HepG2 (cell line): ENCODE data around the gene NAA38. TPM values are rescaled to one million over a fixed set of nuclear protein-coding genes. Genes with fewer than 3 reads are reported as not detected.

Experiments
- ATF7 ChIP-seq, 2 experiments: fragments of 450-650 bp in 1 of 2; sonication (generic) in 1 of 2; formaldehyde crosslinking in 1 of 2; IDR thresholded peaks; 2 replicates each; pipeline versions ENCODE4 v1.4.0 to v1.6.1; 2016 to 2020; ENCODE audit warnings: antibody characterized with exemption in 1 of 2, mild to moderate bottlenecking in 1 of 2, missing genetic modification reagents in 1 of 2
- CC2D1A ChIP-seq: sonication (generic); formaldehyde crosslinking; IDR thresholded peaks from 2 replicates; pipeline ENCODE4 v1.8.1; 2023; ENCODE audit warnings: mild to moderate bottlenecking, missing genetic modification reagents
- HDAC2 ChIP-seq: sonication (generic); formaldehyde crosslinking; IDR thresholded peaks from 2 replicates; pipeline ENCODE4 v1.4.0; 2020; ENCODE audit warnings: missing genetic modification reagents
- JARID2 ChIP-seq: sonication (generic); formaldehyde crosslinking; IDR thresholded peaks from 2 replicates; pipeline ENCODE4 v1.8.1; 2023; ENCODE audit warnings: missing genetic modification reagents, inconsistent platforms; ENCODE audit not compliant: insufficient replicate concordance
- KAT8 ChIP-seq: IDR thresholded peaks from 2 replicates; pipeline ENCODE4 v1.6.1; 2016; ENCODE audit warnings: missing genetic modification reagents, missing compliant biosample characterization
- MIER3 ChIP-seq: IDR thresholded peaks from 2 replicates; pipeline ENCODE4 v1.6.1; 2016; ENCODE audit warnings: missing compliant biosample characterization, borderline replicate concordance
- NONO ChIP-seq, 2 experiments: fragments of 450-650 bp in 1 of 2; sonication (generic) in 1 of 2; formaldehyde crosslinking in 1 of 2; IDR thresholded peaks in 1 of 2; conservative IDR thresholded peaks in 1 of 2; 2 replicates each; pipeline versions ENCODE4 v1.6.1 to v1.8.0; 2017 to 2022; ENCODE audit warnings: mild to moderate bottlenecking in 1 of 2, missing genetic modification reagents in 1 of 2, moderate library complexity in 1 of 2
- SETDB1 ChIP-seq: sonication (generic); formaldehyde crosslinking; IDR thresholded peaks from 2 replicates; pipeline ENCODE4 v1.5.1; 2020; ENCODE audit warnings: missing genetic modification reagents, mild to moderate bottlenecking, borderline replicate concordance
- SP2 ChIP-seq: sonication (generic); formaldehyde crosslinking; IDR thresholded peaks from 2 replicates; pipeline ENCODE4 v1.5.1; 2020; ENCODE audit warnings: mild to moderate bottlenecking, missing genetic modification reagents
- SRSF4 ChIP-seq: fragments of 200-400 bp; formaldehyde crosslinking; IDR thresholded peaks from one replicate; pipeline ENCODE4 v1.6.1; 2018; ENCODE audit warnings: mild to moderate bottlenecking, low read depth, low read length, moderate library complexity; ENCODE audit not compliant: poor library complexity, severe bottlenecking
- TBX3 ChIP-seq: fragments of 450-650 bp; IDR thresholded peaks from 2 replicates; pipeline ENCODE4 v1.6.1; 2017; ENCODE audit warnings: antibody characterized with exemption, mild to moderate bottlenecking, inconsistent platforms, borderline replicate concordance
- WIZ ChIP-seq: sonication (generic); formaldehyde crosslinking; IDR thresholded peaks from 2 replicates; pipeline ENCODE4 v1.5.1; 2020; ENCODE audit warnings: mild to moderate bottlenecking, missing genetic modification reagents
- ZNF329 ChIP-seq: sonication (generic); formaldehyde crosslinking; IDR thresholded peaks from 2 replicates; pipeline ENCODE4 v1.9.0; 2021; ENCODE audit warnings: low read depth, mild to moderate bottlenecking, missing genetic modification reagents
- ZNF484 ChIP-seq: sonication (generic); formaldehyde crosslinking; IDR thresholded peaks from 2 replicates; pipeline ENCODE4 v1.5.1; 2020; ENCODE audit warnings: mild to moderate bottlenecking, low read depth, missing genetic modification reagents, borderline replicate concordance
- ZNF567 ChIP-seq: sonication (generic); formaldehyde crosslinking; IDR thresholded peaks from 2 replicates; pipeline ENCODE4 v1.8.1; 2023; ENCODE audit warnings: mild to moderate bottlenecking, missing genetic modification reagents, borderline replicate concordance
- ZNF569 ChIP-seq: sonication (generic); formaldehyde crosslinking; IDR thresholded peaks from 2 replicates; pipeline ENCODE4 v1.5.0; 2020; ENCODE audit warnings: mild to moderate bottlenecking, missing genetic modification reagents, moderate library complexity, borderline replicate concordance
- ZNF607 ChIP-seq: sonication (generic); formaldehyde crosslinking; IDR thresholded peaks from 2 replicates; pipeline ENCODE4 v1.5.1; 2020; ENCODE audit warnings: missing genetic modification reagents, mild to moderate bottlenecking, borderline replicate concordance
- ZSCAN29 ChIP-seq: sonication (generic); formaldehyde crosslinking; conservative IDR thresholded peaks from 2 replicates; pipeline ENCODE4 v1.4.0; 2020; ENCODE audit warnings: mild to moderate bottlenecking, missing genetic modification reagents
- polyA plus RNA-seq, 8 experiments: library from polyadenylated mRNA; depleted of rRNA in 3 of 8; stranded (reverse) in 7 of 8; unstranded in 1 of 8; fragments of >200 nt; fragmentation: Illumina TruSeq in 4 of 8; extraction: Trizol in 4 of 8; gene quantifications; 2 replicates each; pipeline versions ENCODE4 v1.2.1 to v1.2.3, GENCODE V29; 2011 to 2016; ENCODE audit warnings: low read depth in 4 of 8, missing spikeins in 1 of 8, mixed read lengths in 1 of 8; ENCODE audit not compliant: insufficient read depth in 1 of 8
- total RNA-seq, 5 experiments: library from RNA; depleted of rRNA; stranded (reverse); fragments of >200 nt; fragmentation: Illumina TruSeq; extraction: Trizol; gene quantifications; 2 replicates each; pipeline ENCODE4 v1.2.3, GENCODE V29; 2016; ENCODE audit warnings: low read depth in 1 of 5
- TF ChIP-seq, protein P1 (sequence below): sonication (generic); formaldehyde crosslinking; IDR thresholded peaks from 2 replicates; pipeline ENCODE4 v1.4.0; 2020; ENCODE audit warnings: mild to moderate bottlenecking, missing genetic modification reagents
- TF ChIP-seq, protein P2 (sequence below): sonication (generic); formaldehyde crosslinking; IDR thresholded peaks from 2 replicates; pipeline ENCODE4 v1.5.0; 2020; ENCODE audit warnings: mild to moderate bottlenecking, missing genetic modification reagents, moderate library complexity
- TF ChIP-seq, protein P3 (sequence below): fragments of 450-650 bp; IDR thresholded peaks from 2 replicates; pipeline ENCODE4 v1.6.1; 2016
- TF ChIP-seq, protein P4 (sequence below): sonication (generic); formaldehyde crosslinking; IDR thresholded peaks from 2 replicates; pipeline ENCODE4 v1.8.1; 2023; ENCODE audit warnings: mild to moderate bottlenecking, moderate library complexity, missing genetic modification reagents
- TF ChIP-seq, protein P5 (sequence below): sonication (generic); formaldehyde crosslinking; IDR thresholded peaks from 2 replicates; pipeline ENCODE4 v1.8.1; 2023; ENCODE audit warnings: mild to moderate bottlenecking, missing genetic modification reagents

The NAA38 gene
- total and polyA plus RNA-seq, 2 of the 13 experiments (the other 11 are each of a cell fraction or from before 2014, with no cell fraction given) = 46.9 to 91.6 TPM

DNA sequence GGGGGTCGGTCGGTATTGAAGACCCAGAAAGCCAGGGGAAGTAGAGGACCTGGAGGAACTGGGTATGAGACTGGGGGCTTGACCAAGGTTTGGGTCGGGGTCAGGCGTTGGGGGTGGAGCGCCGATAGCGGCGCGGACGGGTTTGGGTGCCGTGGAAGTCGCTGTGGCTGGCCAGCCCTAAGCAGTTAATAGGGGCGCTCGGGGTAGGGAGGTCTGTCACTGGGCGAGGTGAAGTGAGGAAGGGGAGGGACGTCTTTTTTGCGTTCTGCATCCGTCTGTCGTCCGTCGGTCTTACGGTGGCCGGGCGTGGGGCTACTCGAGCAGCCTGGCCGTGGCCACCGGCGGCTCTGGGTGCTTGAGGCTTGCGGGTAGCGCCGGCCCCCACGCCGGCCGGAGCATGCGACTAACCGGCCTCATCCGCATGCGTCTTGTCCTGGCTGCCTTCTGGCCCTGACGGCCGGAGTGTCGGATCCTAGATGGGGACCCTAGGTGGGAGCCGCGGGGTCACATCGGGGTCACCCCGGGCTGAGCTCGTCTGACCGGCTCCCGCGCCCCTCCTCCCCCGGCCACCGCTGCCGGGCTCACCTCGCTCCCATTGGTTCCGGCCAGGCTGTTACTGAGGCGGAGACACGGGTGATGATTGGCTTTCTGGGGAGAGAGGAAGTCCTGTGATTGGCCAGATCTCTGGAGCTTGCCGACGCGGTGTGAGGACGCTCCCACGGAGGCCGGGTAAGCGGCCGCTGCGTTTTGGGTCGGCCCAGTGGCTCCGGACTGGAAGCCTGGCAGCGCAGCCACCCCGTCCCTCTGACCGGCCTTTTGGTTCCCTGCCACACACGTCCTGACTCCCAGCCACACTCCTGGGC is 12.8 kb downstream of the NAA38 start (continued):
- TF ChIP-seq NONO (IDR thresholded peaks at IDR 0.05) = no peak
- TF ChIP-seq NONO (CRISPR knock-in tag; conservative IDR thresholded peaks at IDR 0.05) = no peak
- peak; percentile 11 for TF ChIP-seq JARID2 (CRISPR knock-in tag)
- TF ChIP-seq, protein P1, sequence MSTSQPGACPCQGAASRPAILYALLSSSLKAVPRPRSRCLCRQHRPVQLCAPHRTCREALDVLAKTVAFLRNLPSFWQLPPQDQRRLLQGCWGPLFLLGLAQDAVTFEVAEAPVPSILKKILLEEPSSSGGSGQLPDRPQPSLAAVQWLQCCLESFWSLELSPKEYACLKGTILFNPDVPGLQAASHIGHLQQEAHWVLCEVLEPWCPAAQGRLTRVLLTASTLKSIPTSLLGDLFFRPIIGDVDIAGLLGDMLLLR (CRISPR knock-in tag) = no peak
- peak; percentile 39; the same call in 1 of the 2 replicates for TF ChIP-seq ZNF607
- no peak for TF ChIP-seq ZSCAN29 (CRISPR knock-in tag)
- no peak for TF ChIP-seq ATF7 (IDR thresholded peaks at IDR 0.05)
- TF ChIP-seq ATF7 (CRISPR knock-in tag; IDR thresholded peaks at IDR 0.05) = no peak
- 0 out of 2 replicates have a peak, but pooled peaks have one; percentile 49 for TF ChIP-seq MIER3 (CRISPR knock-in tag)
- no peak for TF ChIP-seq ZNF329
- TF ChIP-seq ZNF569 (CRISPR knock-in tag) = no peak
- TF ChIP-seq, protein P2, sequence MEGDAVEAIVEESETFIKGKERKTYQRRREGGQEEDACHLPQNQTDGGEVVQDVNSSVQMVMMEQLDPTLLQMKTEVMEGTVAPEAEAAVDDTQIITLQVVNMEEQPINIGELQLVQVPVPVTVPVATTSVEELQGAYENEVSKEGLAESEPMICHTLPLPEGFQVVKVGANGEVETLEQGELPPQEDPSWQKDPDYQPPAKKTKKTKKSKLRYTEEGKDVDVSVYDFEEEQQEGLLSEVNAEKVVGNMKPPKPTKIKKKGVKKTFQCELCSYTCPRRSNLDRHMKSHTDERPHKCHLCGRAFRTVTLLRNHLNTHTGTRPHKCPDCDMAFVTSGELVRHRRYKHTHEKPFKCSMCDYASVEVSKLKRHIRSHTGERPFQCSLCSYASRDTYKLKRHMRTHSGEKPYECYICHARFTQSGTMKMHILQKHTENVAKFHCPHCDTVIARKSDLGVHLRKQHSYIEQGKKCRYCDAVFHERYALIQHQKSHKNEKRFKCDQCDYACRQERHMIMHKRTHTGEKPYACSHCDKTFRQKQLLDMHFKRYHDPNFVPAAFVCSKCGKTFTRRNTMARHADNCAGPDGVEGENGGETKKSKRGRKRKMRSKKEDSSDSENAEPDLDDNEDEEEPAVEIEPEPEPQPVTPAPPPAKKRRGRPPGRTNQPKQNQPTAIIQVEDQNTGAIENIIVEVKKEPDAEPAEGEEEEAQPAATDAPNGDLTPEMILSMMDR = no peak
- TF ChIP-seq CC2D1A = no peak
- no peak for TF ChIP-seq TBX3
- TF ChIP-seq, protein P3, sequence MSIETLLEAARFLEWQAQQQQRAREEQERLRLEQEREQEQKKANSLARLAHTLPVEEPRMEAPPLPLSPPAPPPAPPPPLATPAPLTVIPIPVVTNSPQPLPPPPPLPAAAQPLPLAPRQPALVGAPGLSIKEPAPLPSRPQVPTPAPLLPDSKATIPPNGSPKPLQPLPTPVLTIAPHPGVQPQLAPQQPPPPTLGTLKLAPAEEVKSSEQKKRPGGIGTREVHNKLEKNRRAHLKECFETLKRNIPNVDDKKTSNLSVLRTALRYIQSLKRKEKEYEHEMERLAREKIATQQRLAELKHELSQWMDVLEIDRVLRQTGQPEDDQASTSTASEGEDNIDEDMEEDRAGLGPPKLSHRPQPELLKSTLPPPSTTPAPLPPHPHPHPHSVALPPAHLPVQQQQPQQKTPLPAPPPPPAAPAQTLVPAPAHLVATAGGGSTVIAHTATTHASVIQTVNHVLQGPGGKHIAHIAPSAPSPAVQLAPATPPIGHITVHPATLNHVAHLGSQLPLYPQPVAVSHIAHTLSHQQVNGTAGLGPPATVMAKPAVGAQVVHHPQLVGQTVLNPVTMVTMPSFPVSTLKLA = no peak; the same call in 1 of the 2 replicates
- TF ChIP-seq ZNF567 (CRISPR knock-in tag) = no peak
- TF ChIP-seq KAT8 (CRISPR knock-in tag) = no peak
- TF ChIP-seq, protein P4, sequence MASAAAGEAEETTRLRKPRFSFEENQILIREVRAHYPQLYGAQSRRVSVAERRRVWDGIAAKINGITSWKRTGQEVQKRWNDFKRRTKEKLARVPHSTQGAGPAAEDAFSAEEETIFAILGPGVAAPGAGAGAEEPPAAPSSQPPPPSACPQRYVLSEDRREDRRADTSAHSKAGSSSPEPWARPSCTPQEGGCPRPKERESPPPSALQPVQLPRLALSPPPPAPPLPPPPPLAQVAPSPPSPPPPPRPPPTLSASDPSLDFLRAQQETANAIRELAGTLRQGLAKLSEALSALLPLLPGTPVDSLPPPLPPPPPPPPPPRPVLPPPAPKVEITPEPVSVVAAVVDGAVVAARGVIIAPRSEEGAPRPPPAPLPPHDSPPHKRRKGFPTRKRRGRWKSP = no peak
- TF ChIP-seq SRSF4 = no peak
- no peak for TF ChIP-seq SETDB1
- TF ChIP-seq, protein P5, sequence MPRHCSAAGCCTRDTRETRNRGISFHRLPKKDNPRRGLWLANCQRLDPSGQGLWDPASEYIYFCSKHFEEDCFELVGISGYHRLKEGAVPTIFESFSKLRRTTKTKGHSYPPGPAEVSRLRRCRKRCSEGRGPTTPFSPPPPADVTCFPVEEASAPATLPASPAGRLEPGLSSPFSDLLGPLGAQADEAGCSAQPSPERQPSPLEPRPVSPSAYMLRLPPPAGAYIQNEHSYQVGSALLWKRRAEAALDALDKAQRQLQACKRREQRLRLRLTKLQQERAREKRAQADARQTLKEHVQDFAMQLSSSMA = 0 out of 2 replicates have a peak, but pooled peaks have one; percentile 21
- TF ChIP-seq ZNF484 (CRISPR knock-in tag) = no peak
- TF ChIP-seq SP2 (CRISPR knock-in tag) = peak; percentile 83
- peak; percentile 22 for TF ChIP-seq HDAC2
- TF ChIP-seq WIZ (CRISPR knock-in tag) = no peak
